ENCODE data around the gene MAPK7. TPM values are rescaled to one million over a fixed set of nuclear protein-coding genes. Genes with fewer than 3 reads are reported as not detected.

Gene MAPK7
- total RNA-seq, 1 donor from 2014 or later = 7.8 TPM

DNA sequence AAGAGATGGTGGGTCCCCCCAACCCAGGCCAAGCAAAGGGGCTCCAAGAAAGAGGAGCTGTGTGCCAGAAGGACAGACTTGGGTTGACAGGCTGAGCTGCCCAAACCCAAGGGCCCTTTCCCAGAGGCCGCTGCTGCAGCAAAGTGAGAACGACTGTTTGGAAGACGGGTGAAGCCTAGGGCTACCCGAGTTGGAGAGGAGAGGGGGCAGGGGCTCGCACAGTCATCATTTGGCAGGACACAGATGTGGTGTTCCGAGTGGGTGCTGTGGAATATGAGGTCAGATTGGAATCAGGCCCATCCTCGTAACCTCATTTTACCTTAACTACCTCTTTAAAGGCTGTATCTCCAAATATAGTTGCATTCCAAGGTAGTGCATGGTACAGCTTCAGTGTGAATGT, 14.0 kb downstream of the MAPK7 start:
- H3K4me1 ChIP-seq (ENCODE audit: control insufficient read depth in 3 of 3, insufficient read depth in 3 of 3, low read length in 3 of 3) = peaks cover 7 to 17% (median 13%) of the 10 kb centered on the region in 3 donors
- H3K9ac ChIP-seq (ENCODE audit: low read depth in 1 of 3, low read length in 3 of 3) = no peak overlapping the region
- no peaks in the 10 kb centered on the region for H3K27me3 ChIP-seq (ENCODE audit: control insufficient read depth in 3 of 3, insufficient read depth in 3 of 3, low read length in 3 of 3)
- H3K36me3 ChIP-seq (ENCODE audit: control insufficient read depth in 3 of 3, insufficient read depth in 3 of 3, low read length in 3 of 3) = no peaks in the 10 kb centered on the region
- no peak overlapping the region for H3K27ac ChIP-seq (ENCODE audit: low read depth, low read length)
- no peaks in the 10 kb centered on the region for H3K9me3 ChIP-seq (ENCODE audit: control insufficient read depth in 3 of 3, low read length in 3 of 3)
- H3K4me3 ChIP-seq (ENCODE audit: low read length in 3 of 3) = no peak overlapping the region

DNA sequence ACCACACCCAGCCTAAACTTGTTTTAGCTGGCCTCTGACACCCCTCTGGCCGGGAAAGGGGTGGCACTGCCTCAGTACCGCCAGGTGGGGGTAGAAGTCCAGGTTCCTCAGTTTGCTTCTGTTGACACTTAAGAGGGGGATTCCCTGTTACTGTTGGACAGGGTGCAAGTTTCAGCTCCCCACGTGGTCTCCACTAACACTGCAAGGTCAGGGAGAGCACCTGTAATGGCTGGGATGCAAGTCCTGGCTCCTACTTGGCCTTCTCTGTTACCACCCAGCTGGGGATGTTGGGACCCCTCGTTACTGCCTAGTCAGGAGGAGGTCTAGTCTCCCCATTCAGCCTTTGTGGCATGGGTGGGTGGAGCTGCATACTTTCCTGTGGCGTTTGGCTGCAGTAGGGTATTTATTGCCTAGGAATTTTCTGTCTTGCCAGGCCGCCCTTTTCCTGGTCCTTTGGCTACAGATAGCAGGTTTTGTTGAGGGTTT, 19.3 kb downstream of the MAPK7 start:
- Histone ChIP-seq H3K36me3 (ENCODE audit: control insufficient read depth in 3 of 3, insufficient read depth in 3 of 3, low read length in 3 of 3) (no peaks in the 10 kb centered on the region), H3K9me3 (ENCODE audit: control insufficient read depth in 3 of 3, low read length in 3 of 3) (no peaks in the 10 kb centered on the region), H3K9ac (ENCODE audit: low read depth in 1 of 3, low read length in 3 of 3) (no peak overlapping the region), H3K4me1 (ENCODE audit: control insufficient read depth in 3 of 3, insufficient read depth in 3 of 3, low read length in 3 of 3) (peaks cover under 1 to 14% (median 12%) of the 10 kb centered on the region in 3 donors), H3K27ac (ENCODE audit: low read depth, low read length) (peak overlapping the region; percentile 51), H3K27me3 (ENCODE audit: control insufficient read depth in 3 of 3, insufficient read depth in 3 of 3, low read length in 3 of 3) (no peaks in the 10 kb centered on the region), H3K4me3 (ENCODE audit: low read length in 3 of 3) (no peak overlapping the region)

DNA sequence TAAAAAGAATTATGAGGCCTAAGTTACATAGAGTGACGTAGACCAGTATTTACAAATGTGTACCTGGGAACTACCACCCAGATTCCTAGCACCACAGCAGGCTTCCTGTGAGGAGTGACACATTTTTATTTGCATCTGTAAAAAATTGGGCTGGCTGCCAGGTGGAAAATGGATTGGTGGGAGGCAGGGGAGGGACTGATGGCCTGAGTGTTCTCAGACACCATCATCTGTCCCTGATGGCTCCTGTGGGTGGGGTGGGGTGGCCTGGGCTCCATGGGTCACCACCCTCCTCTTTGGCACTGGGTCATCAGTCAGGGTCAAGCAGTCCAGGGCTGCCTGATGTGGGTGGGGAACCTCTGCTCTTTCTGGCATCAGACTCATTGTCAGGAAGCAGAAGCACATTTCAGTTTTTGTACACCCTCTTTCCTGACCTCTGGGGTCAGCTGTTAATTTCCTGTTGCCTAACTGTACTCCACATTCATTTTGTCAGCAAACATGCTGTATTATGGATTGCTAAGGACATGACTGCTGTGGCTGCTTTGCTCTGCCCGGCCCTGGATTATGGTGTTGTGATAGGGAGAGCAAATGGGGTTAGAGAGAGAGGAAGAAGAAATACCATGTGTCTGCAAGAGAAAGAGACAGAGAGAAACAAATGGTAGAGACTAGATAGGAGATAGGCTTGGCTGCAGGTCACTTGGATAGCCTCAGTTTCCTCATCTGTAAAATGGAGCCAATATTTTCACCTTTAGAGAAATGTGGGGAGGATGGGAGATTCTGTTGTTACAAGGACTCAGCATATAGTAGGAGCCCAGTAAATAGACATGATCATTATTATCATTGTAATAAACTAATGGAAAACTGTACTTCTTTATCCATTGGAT, 20.2 kb downstream of the MAPK7 start:
- Histone ChIP-seq H3K9me3 (ENCODE audit: control insufficient read depth in 3 of 3, low read length in 3 of 3) (no peaks in the 10 kb centered on the region), H3K9ac (ENCODE audit: low read depth in 1 of 3, low read length in 3 of 3) (no peak overlapping the region), H3K4me1 (ENCODE audit: control insufficient read depth in 3 of 3, insufficient read depth in 3 of 3, low read length in 3 of 3) (peaks cover 0 to 14% (median 12%) of the 10 kb centered on the region in 3 donors), H3K4me3 (ENCODE audit: low read length in 3 of 3) (no peak overlapping the region), H3K36me3 (ENCODE audit: control insufficient read depth in 3 of 3, insufficient read depth in 3 of 3, low read length in 3 of 3) (no peaks in the 10 kb centered on the region), H3K27me3 (ENCODE audit: control insufficient read depth in 3 of 3, insufficient read depth in 3 of 3, low read length in 3 of 3) (no peaks in the 10 kb centered on the region), H3K27ac (ENCODE audit: low read depth, low read length) (peak overlapping the region; percentile 51)

DNA sequence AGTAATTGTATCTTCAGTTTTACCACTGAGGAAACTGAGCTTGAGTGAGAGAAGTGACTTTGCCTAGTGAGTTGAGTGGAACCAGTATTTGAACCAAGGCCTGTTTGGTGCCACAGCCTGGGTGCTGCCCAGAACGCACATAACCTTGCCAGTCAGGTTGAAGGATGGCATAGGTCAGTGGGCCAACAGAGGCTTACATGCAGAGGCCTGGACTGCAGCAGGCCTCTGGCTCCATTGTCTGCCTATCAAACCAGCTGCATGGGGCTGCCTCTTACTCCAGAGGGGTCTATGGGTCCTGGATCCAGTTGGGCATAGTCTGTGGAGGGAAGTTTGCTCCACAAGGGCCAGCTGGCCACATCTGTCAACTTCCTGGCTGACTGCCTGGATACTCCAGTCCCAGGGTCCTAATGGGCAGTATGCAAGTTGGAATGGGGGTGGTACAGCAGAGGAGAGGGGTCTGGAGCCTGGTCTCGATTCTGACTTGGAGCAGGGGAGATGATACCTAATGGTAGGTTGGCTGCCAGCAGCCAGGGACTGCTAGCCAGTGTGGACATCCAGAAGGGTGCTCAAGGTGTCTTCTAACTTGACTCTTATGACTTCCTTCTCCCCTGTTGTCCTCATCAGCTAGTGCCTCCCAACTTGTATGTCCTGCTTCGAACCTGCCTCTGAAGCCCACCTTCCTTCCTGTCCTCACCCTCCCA, 21.6 kb downstream of the MAPK7 start:
- H3K27ac ChIP-seq (ENCODE audit: low read depth, low read length) = no peak overlapping the region
- H3K4me1 ChIP-seq (ENCODE audit: control insufficient read depth in 3 of 3, insufficient read depth in 3 of 3, low read length in 3 of 3) = peaks cover 0 to 14% (median 12%) of the 10 kb centered on the region in 3 donors
- H3K27me3 ChIP-seq (ENCODE audit: control insufficient read depth in 3 of 3, insufficient read depth in 3 of 3, low read length in 3 of 3) = no peaks in the 10 kb centered on the region

DNA sequence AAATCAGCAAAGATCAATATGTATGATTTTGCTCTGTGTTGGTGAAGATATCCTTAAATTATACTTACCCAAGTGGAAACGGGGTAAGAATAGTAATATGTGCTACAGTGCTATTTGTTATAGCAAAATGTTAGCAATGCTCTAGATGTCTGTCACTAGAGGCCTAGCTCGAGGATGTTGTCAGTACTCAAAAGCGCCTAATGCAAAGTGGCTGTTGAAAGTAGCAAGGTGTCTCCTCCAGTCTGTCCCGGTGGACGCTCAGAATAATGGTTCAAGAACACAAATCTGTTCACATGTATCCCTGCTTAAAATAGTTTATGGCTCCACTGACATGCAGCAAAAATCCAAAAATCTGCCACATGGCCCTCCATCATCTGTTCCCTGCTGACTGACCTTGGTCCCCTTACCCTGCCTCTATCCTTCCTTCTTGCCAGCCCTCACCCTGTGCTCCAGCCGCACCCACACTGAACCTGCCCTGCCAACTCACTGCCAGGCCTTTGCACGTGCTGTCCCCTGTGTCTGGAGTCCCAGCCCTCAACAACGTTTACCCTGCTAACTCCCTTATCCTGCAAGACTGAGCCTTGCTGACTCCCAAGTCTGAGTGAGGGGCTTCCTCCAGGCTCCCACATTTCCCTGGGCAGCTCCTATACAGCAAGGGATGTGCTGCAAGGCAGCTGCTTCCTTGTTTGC, 23.2 kb downstream of the MAPK7 start:
- no peak overlapping the region for H3K4me3 ChIP-seq (ENCODE audit: low read length in 3 of 3)
- H3K36me3 ChIP-seq (ENCODE audit: control insufficient read depth in 3 of 3, insufficient read depth in 3 of 3, low read length in 3 of 3) = no peaks in the 10 kb centered on the region
- no peaks in the 10 kb centered on the region for H3K27me3 ChIP-seq (ENCODE audit: control insufficient read depth in 3 of 3, insufficient read depth in 3 of 3, low read length in 3 of 3)
- no peak overlapping the region for H3K9ac ChIP-seq (ENCODE audit: low read depth in 1 of 3, low read length in 3 of 3)
- H3K27ac ChIP-seq (ENCODE audit: low read depth, low read length) = no peak overlapping the region
- H3K9me3 ChIP-seq (ENCODE audit: control insufficient read depth in 3 of 3, low read length in 3 of 3) = no peaks in the 10 kb centered on the region
- H3K4me1 ChIP-seq (ENCODE audit: control insufficient read depth in 3 of 3, insufficient read depth in 3 of 3, low read length in 3 of 3) = peaks cover 0 to 14% (median 12%) of the 10 kb centered on the region in 3 donors

More for the DNA sequence above, 21.6 kb downstream of the MAPK7 start:
- Histone ChIP-seq H3K9ac (ENCODE audit: low read depth in 1 of 3, low read length in 3 of 3) (no peak overlapping the region), H3K9me3 (ENCODE audit: control insufficient read depth in 3 of 3, low read length in 3 of 3) (no peaks in the 10 kb centered on the region), H3K4me3 (ENCODE audit: low read length in 3 of 3) (no peak overlapping the region), H3K36me3 (ENCODE audit: control insufficient read depth in 3 of 3, insufficient read depth in 3 of 3, low read length in 3 of 3) (no peaks in the 10 kb centered on the region)

DNA sequence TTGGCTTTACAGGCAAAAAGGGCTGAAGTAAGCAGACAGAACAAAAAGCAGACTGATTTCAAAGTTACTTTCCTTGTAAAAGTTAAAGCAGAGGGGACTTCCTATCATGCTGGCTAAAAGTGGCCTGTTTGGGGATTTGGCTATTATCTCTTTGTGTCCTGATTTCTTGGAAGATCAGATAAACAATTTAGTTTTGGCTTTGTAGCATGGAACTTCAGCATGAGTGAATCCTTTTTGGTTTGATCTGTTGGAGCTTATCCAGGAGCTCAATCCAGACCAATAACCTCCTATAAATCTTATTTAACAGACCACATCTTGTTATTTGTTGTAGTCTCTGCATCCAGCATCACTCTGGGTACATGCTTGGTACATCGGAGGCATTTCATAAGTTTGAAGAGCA, 23.9 kb downstream of the MAPK7 start:
- no peak overlapping the region for H3K4me3 ChIP-seq (ENCODE audit: low read length in 3 of 3)
- no peaks in the 10 kb centered on the region for H3K36me3 ChIP-seq (ENCODE audit: control insufficient read depth in 3 of 3, insufficient read depth in 3 of 3, low read length in 3 of 3)
- H3K9me3 ChIP-seq (ENCODE audit: control insufficient read depth in 3 of 3, low read length in 3 of 3) = no peaks in the 10 kb centered on the region
- no peak overlapping the region for H3K9ac ChIP-seq (ENCODE audit: low read depth in 1 of 3, low read length in 3 of 3)
- H3K27me3 ChIP-seq (ENCODE audit: control insufficient read depth in 3 of 3, insufficient read depth in 3 of 3, low read length in 3 of 3) = no peaks in the 10 kb centered on the region
- H3K4me1 ChIP-seq (ENCODE audit: control insufficient read depth in 3 of 3, insufficient read depth in 3 of 3, low read length in 3 of 3) = peaks cover 0 to 14% (median 12%) of the 10 kb centered on the region in 3 donors
- no peak overlapping the region for H3K27ac ChIP-seq (ENCODE audit: low read depth, low read length)

DNA sequence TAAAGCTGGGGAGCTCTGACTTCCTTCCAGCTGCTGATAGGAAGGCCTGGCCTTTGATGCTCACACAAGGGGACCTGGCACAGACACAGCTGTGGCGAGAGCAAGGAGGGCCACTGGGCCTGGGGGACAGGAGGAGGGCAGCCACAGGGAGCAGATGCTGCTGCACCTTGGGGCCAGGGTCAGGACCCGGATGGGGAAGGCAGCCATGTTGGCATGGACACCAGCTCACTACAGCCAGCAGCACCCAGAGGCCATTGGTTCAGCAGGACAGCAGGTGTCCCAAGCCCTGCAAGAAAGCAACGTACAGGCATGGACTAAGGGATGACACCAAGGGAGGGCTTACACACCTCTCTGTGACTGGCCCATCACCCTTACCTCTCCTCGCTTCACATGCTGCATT, 24.7 kb downstream of the MAPK7 start:
- Histone ChIP-seq H3K27me3 (ENCODE audit: control insufficient read depth in 3 of 3, insufficient read depth in 3 of 3, low read length in 3 of 3) (no peaks in the 10 kb centered on the region), H3K9ac (ENCODE audit: low read depth in 1 of 3, low read length in 3 of 3) (no peak overlapping the region), H3K9me3 (ENCODE audit: control insufficient read depth in 3 of 3, low read length in 3 of 3) (no peaks in the 10 kb centered on the region), H3K27ac (ENCODE audit: low read depth, low read length) (no peak overlapping the region), H3K4me3 (ENCODE audit: low read length in 3 of 3) (no peak overlapping the region), H3K36me3 (ENCODE audit: control insufficient read depth in 3 of 3, insufficient read depth in 3 of 3, low read length in 3 of 3) (no peaks in the 10 kb centered on the region), H3K4me1 (ENCODE audit: control insufficient read depth in 3 of 3, insufficient read depth in 3 of 3, low read length in 3 of 3) (peaks cover 0 to 14% (median 7%) of the 10 kb centered on the region in 3 donors)

DNA sequence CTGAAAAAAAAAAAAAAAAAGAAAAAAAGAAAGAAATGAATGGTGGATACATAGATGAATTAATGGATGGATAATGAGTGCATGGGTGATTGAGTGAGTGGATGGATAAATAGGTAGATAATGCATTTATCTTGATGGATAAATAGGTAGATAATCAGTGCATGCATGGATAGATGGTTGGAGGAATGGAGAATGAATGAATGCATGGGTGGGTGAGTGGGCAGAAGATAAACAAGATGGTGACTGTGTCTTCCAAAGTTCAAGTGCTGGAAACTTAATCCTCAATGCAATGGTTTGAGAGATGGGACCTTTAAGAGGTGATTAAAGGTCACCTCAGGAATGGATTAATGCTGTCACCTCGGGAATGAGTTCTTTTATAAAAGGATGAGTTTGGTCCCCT, 26.0 kb downstream of the MAPK7 start:
- Histone ChIP-seq H3K27me3 (ENCODE audit: control insufficient read depth in 3 of 3, insufficient read depth in 3 of 3, low read length in 3 of 3) (peaks cover 0 to under 1% (median 0%) of the 10 kb centered on the region in 3 donors), H3K4me3 (ENCODE audit: low read length in 3 of 3) (no peak overlapping the region), H3K36me3 (ENCODE audit: control insufficient read depth in 3 of 3, insufficient read depth in 3 of 3, low read length in 3 of 3) (no peaks in the 10 kb centered on the region), H3K9me3 (ENCODE audit: control insufficient read depth in 3 of 3, low read length in 3 of 3) (no peaks in the 10 kb centered on the region), H3K9ac (ENCODE audit: low read depth in 1 of 3, low read length in 3 of 3) (no peak overlapping the region), H3K27ac (ENCODE audit: low read depth, low read length) (no peak overlapping the region), H3K4me1 (ENCODE audit: control insufficient read depth in 3 of 3, insufficient read depth in 3 of 3, low read length in 3 of 3) (peaks cover 0 to 6% (median 0%) of the 10 kb centered on the region in 3 donors)

DNA sequence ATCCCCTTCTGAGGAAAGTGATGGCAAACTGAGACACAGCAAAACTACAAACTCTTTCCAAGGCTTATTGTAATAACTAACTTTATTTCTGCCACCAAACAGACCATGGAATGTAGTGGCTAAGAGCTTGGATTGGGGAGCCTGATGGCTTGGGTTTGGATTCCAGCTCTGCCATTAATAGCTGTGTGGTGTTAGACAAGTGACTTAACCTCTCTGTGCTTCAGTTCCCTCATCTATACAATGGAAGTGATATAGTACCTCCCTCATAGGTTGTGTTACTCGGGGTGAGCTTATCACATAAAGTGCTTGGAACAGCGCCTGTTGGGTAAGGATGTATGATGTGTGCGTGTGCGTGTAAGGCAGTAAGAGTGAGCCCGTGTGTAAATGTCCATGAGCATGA, 26.8 kb downstream of the MAPK7 start:
- Histone ChIP-seq H3K4me1 (ENCODE audit: control insufficient read depth in 3 of 3, insufficient read depth in 3 of 3, low read length in 3 of 3) (peaks cover 0 to 3% (median 0%) of the 10 kb centered on the region in 3 donors), H3K9ac (ENCODE audit: low read depth in 1 of 3, low read length in 3 of 3) (no peak overlapping the region), H3K27me3 (ENCODE audit: control insufficient read depth in 3 of 3, insufficient read depth in 3 of 3, low read length in 3 of 3) (peaks cover 0 to 2% (median 0%) of the 10 kb centered on the region in 3 donors), H3K4me3 (ENCODE audit: low read length in 3 of 3) (no peak overlapping the region), H3K27ac (ENCODE audit: low read depth, low read length) (no peak overlapping the region), H3K36me3 (ENCODE audit: control insufficient read depth in 3 of 3, insufficient read depth in 3 of 3, low read length in 3 of 3) (no peaks in the 10 kb centered on the region), H3K9me3 (ENCODE audit: control insufficient read depth in 3 of 3, low read length in 3 of 3) (no peaks in the 10 kb centered on the region)
